Nephron (organoid): ENCODE measurements around the gene DPP6.

Experiments
- H3K27ac Mint-ChIP-seq, 3 experiments: 2 replicates each; pipeline ENCODE4 v1.8.0; 2020; ENCODE audit warnings: mixed read lengths in 3 of 3, mild to moderate bottlenecking in 2 of 3, moderate library complexity in 1 of 3
- H3K27me3 Mint-ChIP-seq: 2 replicates; pipeline ENCODE4 v1.8.0; 2021; ENCODE audit warnings: low read depth, mild to moderate bottlenecking, moderate library complexity, mixed read lengths
- H3K36me3 Mint-ChIP-seq: 2 replicates; pipeline ENCODE4 v1.8.0; 2020; ENCODE audit warnings: low read depth, mixed read lengths
- H3K4me1 Mint-ChIP-seq: 2 replicates; pipeline ENCODE4 v1.8.0; 2020; ENCODE audit warnings: mixed read lengths
- H3K4me3 Mint-ChIP-seq, 3 experiments: 2 replicates each; pipeline ENCODE4 v1.8.0; 2020; ENCODE audit warnings: mild to moderate bottlenecking in 3 of 3, mixed read lengths in 3 of 3, moderate library complexity in 2 of 3
- H3K9me3 Mint-ChIP-seq: 2 replicates; pipeline ENCODE4 v1.8.0; 2020; ENCODE audit warnings: mixed read lengths
- CTCF ChIP-seq, 3 experiments: fragments of 200-600 bp; sonication (generic); IDR thresholded peaks; one replicate each; pipeline ENCODE4 v1.5.0; 2021; ENCODE audit warnings: antibody characterized with exemption in 3 of 3; ENCODE audit not compliant: unreplicated experiment in 3 of 3

DPP6 gene

GRCh38 chr7:154688952-154689351 is 636.8 kb downstream of the DPP6 start:
- no peaks in the 10 kb centered on the region for H3K36me3 Mint-ChIP-seq
- H3K9me3 Mint-ChIP-seq: no peaks in the 10 kb centered on the region
- no peak for TF ChIP-seq CTCF (IDR thresholded peaks at IDR 0.05; ENCODE audit: unreplicated experiment in 3 of 3)
- peaks cover 40% of the 10 kb centered on the region for H3K4me1 Mint-ChIP-seq
- no peaks in the 10 kb centered on the region for H3K27me3 Mint-ChIP-seq
- H3K27ac Mint-ChIP-seq: no peak overlapping the region
- H3K4me3 Mint-ChIP-seq: no peak overlapping the region

- Mint-ChIP-seq H3K4me3 (no peak overlapping the region), H3K27ac (no peak overlapping the region), H3K27me3 (no peaks in the 10 kb centered on the region), H3K9me3 (peaks cover 4% of the 10 kb centered on the region), H3K4me1 (peaks cover 29% of the 10 kb centered on the region), H3K36me3 (no peaks in the 10 kb centered on the region)
- TF ChIP-seq CTCF (IDR thresholded peaks at IDR 0.05; ENCODE audit: unreplicated experiment in 3 of 3): no peak
Observed at GRCh38 chr7:154690411-154690810, 638.2 kb downstream of the DPP6 start.

- Mint-ChIP-seq H3K9me3 (peaks cover 5% of the 10 kb centered on the region), H3K4me3 (no peak overlapping the region), H3K36me3 (no peaks in the 10 kb centered on the region), H3K27me3 (no peaks in the 10 kb centered on the region), H3K4me1 (peaks cover 10% of the 10 kb centered on the region), H3K27ac (no peak overlapping the region)
- no peak for TF ChIP-seq CTCF (IDR thresholded peaks at IDR 0.05; ENCODE audit: unreplicated experiment in 3 of 3)
Observed at GRCh38 chr7:154693661-154694060, 641.5 kb downstream of the DPP6 start.

- Mint-ChIP-seq H3K4me3 (no peak overlapping the region), H3K4me1 (peaks cover 5% of the 10 kb centered on the region), H3K27me3 (no peaks in the 10 kb centered on the region), H3K36me3 (no peaks in the 10 kb centered on the region), H3K27ac (no peak overlapping the region), H3K9me3 (peaks cover 10% of the 10 kb centered on the region)
- TF ChIP-seq CTCF (IDR thresholded peaks at IDR 0.05; ENCODE audit: unreplicated experiment in 3 of 3): no peak
Observed at GRCh38 chr7:154695836-154696235, 643.6 kb downstream of the DPP6 start.

GRCh38 chr7:154696556-154696955 is 644.4 kb downstream of the DPP6 start:
- Mint-ChIP-seq H3K36me3 (no peaks in the 10 kb centered on the region), H3K4me1 (peaks cover 5% of the 10 kb centered on the region), H3K27me3 (no peaks in the 10 kb centered on the region), H3K4me3 (no peak overlapping the region), H3K9me3 (peaks cover 13% of the 10 kb centered on the region), H3K27ac (no peak overlapping the region)
- TF ChIP-seq CTCF (IDR thresholded peaks at IDR 0.05; ENCODE audit: unreplicated experiment in 3 of 3): no peak

GRCh38 chr7:154698726-154699291 is 646.6 kb downstream of the DPP6 start:
- Mint-ChIP-seq H3K27ac (no peak overlapping the region), H3K9me3 (peaks cover 21% of the 10 kb centered on the region), H3K4me3 (no peak overlapping the region), H3K36me3 (no peaks in the 10 kb centered on the region), H3K4me1 (no peaks in the 10 kb centered on the region), H3K27me3 (no peaks in the 10 kb centered on the region)
- TF ChIP-seq CTCF (IDR thresholded peaks at IDR 0.05; ENCODE audit: unreplicated experiment in 3 of 3): peak in 2 of 3 experiments; percentile 18 to 29
